ENCODE measurements around the gene H2BK1.

DNA sequence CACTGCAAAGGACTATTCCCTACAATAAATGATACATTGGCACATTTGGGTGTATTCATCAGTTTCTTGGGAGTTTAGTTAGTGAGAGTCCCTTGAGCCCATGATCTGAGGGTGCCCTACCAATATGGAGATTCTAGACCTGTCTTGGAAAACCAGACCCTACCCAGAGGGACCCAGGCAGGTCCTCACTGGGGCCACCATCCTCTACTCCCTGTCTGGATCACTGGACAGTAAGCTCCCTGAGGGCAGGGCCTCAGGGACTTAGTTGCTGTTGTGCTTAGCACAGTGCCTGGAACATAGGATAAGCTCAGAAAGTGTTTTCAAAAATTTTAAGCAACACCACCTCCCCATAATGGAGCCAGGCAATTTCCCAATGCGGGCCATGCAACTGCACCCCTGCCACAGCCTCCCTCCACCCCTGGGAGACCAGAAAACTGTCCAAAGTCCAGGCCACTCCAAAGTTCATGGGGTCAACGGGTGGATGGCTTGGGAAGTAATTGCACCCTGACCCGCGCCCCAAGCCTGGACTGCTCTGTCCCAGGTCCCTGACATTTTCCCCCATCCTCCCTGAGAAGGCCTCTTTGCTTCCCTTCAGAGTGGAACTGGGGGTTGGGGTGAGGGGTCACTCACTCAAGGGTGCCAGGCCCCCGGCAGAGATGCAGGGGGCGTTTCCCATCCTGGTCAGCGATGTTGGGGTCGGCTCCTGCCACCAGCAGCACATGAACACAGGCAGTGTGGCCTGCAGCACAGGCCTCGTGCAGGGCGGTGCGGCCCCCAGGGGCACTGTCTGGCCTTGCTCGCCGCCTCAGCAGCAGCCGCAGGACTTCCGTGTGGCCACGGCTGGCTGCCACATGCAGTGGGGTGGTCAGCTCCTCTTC is 24.3 kb downstream of the H2BK1 start:
- TF ChIP-seq EZH2 (IDR thresholded peaks at IDR 0.05; ENCODE audit: borderline replicate concordance, low read depth, low read length, severe bottlenecking), result no peak
- TF ChIP-seq, protein P1, sequence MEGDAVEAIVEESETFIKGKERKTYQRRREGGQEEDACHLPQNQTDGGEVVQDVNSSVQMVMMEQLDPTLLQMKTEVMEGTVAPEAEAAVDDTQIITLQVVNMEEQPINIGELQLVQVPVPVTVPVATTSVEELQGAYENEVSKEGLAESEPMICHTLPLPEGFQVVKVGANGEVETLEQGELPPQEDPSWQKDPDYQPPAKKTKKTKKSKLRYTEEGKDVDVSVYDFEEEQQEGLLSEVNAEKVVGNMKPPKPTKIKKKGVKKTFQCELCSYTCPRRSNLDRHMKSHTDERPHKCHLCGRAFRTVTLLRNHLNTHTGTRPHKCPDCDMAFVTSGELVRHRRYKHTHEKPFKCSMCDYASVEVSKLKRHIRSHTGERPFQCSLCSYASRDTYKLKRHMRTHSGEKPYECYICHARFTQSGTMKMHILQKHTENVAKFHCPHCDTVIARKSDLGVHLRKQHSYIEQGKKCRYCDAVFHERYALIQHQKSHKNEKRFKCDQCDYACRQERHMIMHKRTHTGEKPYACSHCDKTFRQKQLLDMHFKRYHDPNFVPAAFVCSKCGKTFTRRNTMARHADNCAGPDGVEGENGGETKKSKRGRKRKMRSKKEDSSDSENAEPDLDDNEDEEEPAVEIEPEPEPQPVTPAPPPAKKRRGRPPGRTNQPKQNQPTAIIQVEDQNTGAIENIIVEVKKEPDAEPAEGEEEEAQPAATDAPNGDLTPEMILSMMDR (IDR thresholded peaks at IDR 0.05; ENCODE audit: borderline replicate concordance, extremely low read depth, low read length, poor library complexity, severe bottlenecking), result no peak

Data from DND-41 (cell line).